Breast epithelium (tissue), 4 donors: Measurements from ENCODE around the gene NXN. TPM values are rescaled to one million over a fixed set of nuclear protein-coding genes. Genes with fewer than 3 reads are reported as not detected.

Source experiments
- DNase-seq, 2 donors: peaks; one replicate each; pipeline ENCODE4 v3.0.0-alpha.2; 2019; ENCODE audit warnings: low spot score in 2 of 2
- H3K27ac ChIP-seq, 2 donors: fragments of 200-600 bp; sonication (generic) in 1 of 2; one replicate each; pipeline ENCODE4 v1.5.1; 2016 to 2019; ENCODE audit warnings: mild to moderate bottlenecking in 1 of 2
- H3K27me3 ChIP-seq, 2 donors: fragments of 200-600 bp; sonication (generic) in 1 of 2; one replicate each; pipeline versions ENCODE4 v1.5.1 to v1.6.0; 2017 to 2019; ENCODE audit warnings: control low read depth in 1 of 2, mild to moderate bottlenecking in 1 of 2
- H3K36me3 ChIP-seq: fragments of 200-600 bp; one replicate; pipeline ENCODE4 v1.5.1; 2019
- H3K4me1 ChIP-seq, 2 donors: fragments of 200-600 bp; sonication (generic); one replicate each; pipeline ENCODE4 v1.5.1; 2016 to 2019; ENCODE audit warnings: control low read depth in 1 of 2
- H3K4me3 ChIP-seq, 3 donors: fragments of 200-600 bp; sonication (generic); 1 replicate in 2 of 3; 2 replicates in 1 of 3; pipeline ENCODE4 v1.5.1; 2016 to 2019; ENCODE audit warnings: mild to moderate bottlenecking in 3 of 3, moderate library complexity in 2 of 3
- H3K9me3 ChIP-seq, 2 donors: fragments of 200-600 bp; sonication (generic) in 1 of 2; one replicate each; pipeline ENCODE4 v1.5.1; 2016 to 2019; ENCODE audit warnings: control low read depth in 1 of 2
- POLR2A ChIP-seq: fragments of 450-650 bp; IDR thresholded peaks from one replicate; pipeline ENCODE4 v1.6.1; 2016; ENCODE audit warnings: antibody characterized with exemption, mild to moderate bottlenecking, moderate library complexity
- POLR2AphosphoS5 ChIP-seq, 3 donors: sonication (generic); formaldehyde crosslinking; IDR thresholded peaks; one replicate each; pipeline ENCODE4 v1.6.1; 2017; ENCODE audit warnings: antibody characterized with exemption in 3 of 3
- intact Hi-C: fragments of 100-400 bp; cut with DNase I; formaldehyde crosslinking; loops from one replicate; pipeline ENCODE4 v1.15.1; 2023; ENCODE audit warnings: low total_unique reads
- total RNA-seq, 3 donors: library from RNA; depleted of rRNA; stranded (reverse); fragments of >200 nt; gene quantifications; one replicate each; pipeline ENCODE4 v1.1.0, GENCODE V29; 2016
- TF ChIP-seq, protein P1 (sequence below), 3 donors: fragments of 450-650 bp; IDR thresholded peaks; one replicate each; pipeline ENCODE4 v1.5.1; 2016 to 2017; ENCODE audit warnings: antibody characterized with exemption in 3 of 3, mild to moderate bottlenecking in 3 of 3, moderate library complexity in 3 of 3

NXN gene
- total RNA-seq, 3 donors from 2014 or later = 9.3 to 14.3 (median 12.8) TPM

DNA sequence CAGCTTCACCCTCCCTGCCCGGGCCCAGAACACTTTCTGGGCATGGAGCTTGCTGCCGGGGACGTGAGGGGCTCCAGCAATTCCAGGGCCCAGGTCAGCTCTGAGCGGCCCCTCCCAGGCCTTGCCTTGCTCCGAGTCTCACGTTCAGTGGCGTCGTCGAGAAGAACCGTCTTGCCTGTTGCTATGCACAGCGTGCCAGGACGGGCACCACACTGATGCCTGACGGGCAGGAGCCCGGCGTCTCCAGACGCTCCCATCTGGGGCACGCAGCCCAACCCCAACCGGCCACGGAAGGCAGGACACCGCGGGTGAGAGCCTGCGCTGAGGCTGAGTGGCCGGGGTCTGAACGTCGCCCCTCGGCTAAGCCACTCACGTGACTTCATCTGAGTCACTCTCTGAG lies 44.5 kb upstream of the NXN start:
- intact Hi-C loops = loop anchor here (10.0 kb wide), 1 partner anchor 661 kb away; the partner anchor contains the start of gene PRPF8
- no peaks in the 10 kb centered on the region for H3K4me1 ChIP-seq

DNA sequence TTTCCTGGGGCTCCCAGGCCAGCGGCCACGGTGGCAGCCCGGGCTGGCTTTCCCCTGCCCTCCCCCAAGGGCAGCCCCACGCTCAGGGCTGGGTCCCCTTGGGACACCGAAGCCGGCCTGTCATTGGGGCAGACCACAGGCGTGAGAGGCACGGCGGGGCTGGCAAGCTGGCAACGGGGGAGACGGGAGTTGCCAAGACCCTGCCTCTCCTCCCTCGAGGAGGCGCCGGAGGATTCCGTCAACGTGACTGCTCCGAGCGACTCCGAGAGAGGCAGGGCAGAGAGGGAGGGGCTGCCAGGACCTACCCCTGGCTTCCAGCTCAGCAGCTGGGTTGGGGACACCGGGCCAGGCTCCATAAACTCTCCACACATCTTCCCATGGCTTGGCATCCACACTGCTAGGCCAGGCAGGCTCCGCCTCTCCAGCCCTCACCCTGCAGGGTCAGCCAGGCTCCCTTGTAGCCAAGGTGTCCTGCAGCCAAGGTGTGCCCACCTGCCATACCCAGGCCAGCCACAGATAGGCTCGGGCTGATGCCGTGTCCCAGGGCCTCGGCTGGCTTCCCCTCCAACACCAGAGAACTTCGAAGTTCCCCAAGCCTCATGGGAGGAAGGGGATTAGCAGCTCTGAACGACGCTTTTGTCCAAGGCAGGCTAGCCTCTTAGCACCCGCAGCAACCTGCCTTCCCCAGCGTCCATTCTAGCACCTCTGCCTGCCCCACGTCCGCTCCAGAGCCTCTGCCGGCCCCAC lies 42.9 kb upstream of the NXN start:
- no peaks in the 10 kb centered on the region for H3K27me3 ChIP-seq
- intact Hi-C loops = loop anchor here (10.0 kb wide), 1 partner anchor 662 kb away; the partner anchor contains the start of gene PRPF8
- TF ChIP-seq POLR2A (no peak), POLR2AphosphoS5 (IDR thresholded peaks at IDR 0.05) (no peak)
- TF ChIP-seq, protein P1, sequence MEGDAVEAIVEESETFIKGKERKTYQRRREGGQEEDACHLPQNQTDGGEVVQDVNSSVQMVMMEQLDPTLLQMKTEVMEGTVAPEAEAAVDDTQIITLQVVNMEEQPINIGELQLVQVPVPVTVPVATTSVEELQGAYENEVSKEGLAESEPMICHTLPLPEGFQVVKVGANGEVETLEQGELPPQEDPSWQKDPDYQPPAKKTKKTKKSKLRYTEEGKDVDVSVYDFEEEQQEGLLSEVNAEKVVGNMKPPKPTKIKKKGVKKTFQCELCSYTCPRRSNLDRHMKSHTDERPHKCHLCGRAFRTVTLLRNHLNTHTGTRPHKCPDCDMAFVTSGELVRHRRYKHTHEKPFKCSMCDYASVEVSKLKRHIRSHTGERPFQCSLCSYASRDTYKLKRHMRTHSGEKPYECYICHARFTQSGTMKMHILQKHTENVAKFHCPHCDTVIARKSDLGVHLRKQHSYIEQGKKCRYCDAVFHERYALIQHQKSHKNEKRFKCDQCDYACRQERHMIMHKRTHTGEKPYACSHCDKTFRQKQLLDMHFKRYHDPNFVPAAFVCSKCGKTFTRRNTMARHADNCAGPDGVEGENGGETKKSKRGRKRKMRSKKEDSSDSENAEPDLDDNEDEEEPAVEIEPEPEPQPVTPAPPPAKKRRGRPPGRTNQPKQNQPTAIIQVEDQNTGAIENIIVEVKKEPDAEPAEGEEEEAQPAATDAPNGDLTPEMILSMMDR (IDR thresholded peaks at IDR 0.05) = no peak
- no peak overlapping the region for H3K4me3 ChIP-seq
- no peaks in the 10 kb centered on the region for H3K4me1 ChIP-seq
- H3K36me3 ChIP-seq = no peaks in the 10 kb centered on the region
- no peak for DNase-seq
- peak overlapping the region in 1 of 2 donors; percentile 25 for H3K27ac ChIP-seq
- no peaks in the 10 kb centered on the region for H3K9me3 ChIP-seq

More for the DNA sequence above, 44.5 kb upstream of the NXN start:
- no peaks in the 10 kb centered on the region for H3K36me3 ChIP-seq
- H3K27me3 ChIP-seq = no peaks in the 10 kb centered on the region
- H3K27ac ChIP-seq = no peak overlapping the region
- DNase-seq = no peak
- H3K9me3 ChIP-seq = no peaks in the 10 kb centered on the region
- no peak overlapping the region for H3K4me3 ChIP-seq
- TF ChIP-seq POLR2A (no peak), POLR2AphosphoS5 (IDR thresholded peaks at IDR 0.05) (no peak)
- TF ChIP-seq, protein P1 (IDR thresholded peaks at IDR 0.05) = no peak

DNA sequence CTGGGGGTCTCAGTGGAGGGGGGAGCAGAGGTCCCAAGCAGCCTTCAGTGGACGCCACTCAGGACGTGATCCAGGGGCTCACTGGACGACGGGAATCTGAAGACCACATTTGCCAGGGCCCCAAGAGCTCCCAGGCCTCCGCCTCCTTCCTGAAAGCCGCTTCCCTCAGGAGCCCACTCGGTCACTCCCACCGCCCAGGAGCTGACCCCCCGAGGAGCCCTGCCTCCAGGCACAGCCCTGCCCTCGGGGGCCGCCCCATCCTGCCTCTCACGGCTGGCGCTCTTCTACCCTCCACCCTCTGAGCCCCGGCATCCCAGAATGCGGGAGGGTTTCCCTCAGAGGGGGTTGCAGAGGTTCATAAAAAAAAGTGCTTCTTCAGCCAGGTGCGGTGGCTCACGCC lies 41.6 kb upstream of the NXN start:
- Histone ChIP-seq H3K27ac (no peak overlapping the region), H3K4me3 (no peak overlapping the region), H3K4me1 (no peaks in the 10 kb centered on the region), H3K36me3 (no peaks in the 10 kb centered on the region), H3K27me3 (no peaks in the 10 kb centered on the region), H3K9me3 (no peaks in the 10 kb centered on the region)
- no peak for DNase-seq
- intact Hi-C loops = loop anchor here (10.0 kb wide), 1 partner anchor 664 kb away; the partner anchor contains the start of gene PRPF8
- TF ChIP-seq POLR2A = no peak
- no peak for TF ChIP-seq POLR2AphosphoS5 (IDR thresholded peaks at IDR 0.05)
- TF ChIP-seq, protein P1 (IDR thresholded peaks at IDR 0.05) = no peak

DNA sequence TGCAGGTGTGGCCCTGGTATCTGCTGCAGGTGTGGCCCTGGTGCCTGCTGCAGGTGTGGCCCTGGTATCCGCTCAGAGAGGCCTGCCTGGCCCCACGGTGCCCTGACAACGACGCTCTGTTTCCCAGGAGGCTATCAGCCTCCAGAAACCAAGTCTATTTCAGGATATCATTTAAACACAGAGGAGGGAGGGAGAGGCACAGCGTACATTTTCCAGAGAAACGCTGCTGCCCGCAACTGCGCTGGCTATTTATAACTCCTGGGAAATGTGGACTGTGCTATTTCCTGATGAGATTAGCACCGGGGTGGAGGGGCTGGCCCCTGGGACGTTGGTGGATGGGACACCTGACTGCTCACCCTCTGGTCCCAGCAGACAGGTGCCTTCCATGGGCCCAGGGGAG lies 39.9 kb upstream of the NXN start:
- TF ChIP-seq POLR2AphosphoS5 (IDR thresholded peaks at IDR 0.05) = no peak
- no peak for TF ChIP-seq POLR2A
- TF ChIP-seq, protein P1 (IDR thresholded peaks at IDR 0.05) = no peak
- no peak for DNase-seq
- H3K4me1 ChIP-seq = no peaks in the 10 kb centered on the region
- intact Hi-C loops = no loop called here
- no peaks in the 10 kb centered on the region for H3K9me3 ChIP-seq
- H3K36me3 ChIP-seq = no peaks in the 10 kb centered on the region
- H3K27ac ChIP-seq = peak overlapping the region in 1 of 2 donors; percentile 2
- no peak overlapping the region for H3K4me3 ChIP-seq
- no peaks in the 10 kb centered on the region for H3K27me3 ChIP-seq

DNA sequence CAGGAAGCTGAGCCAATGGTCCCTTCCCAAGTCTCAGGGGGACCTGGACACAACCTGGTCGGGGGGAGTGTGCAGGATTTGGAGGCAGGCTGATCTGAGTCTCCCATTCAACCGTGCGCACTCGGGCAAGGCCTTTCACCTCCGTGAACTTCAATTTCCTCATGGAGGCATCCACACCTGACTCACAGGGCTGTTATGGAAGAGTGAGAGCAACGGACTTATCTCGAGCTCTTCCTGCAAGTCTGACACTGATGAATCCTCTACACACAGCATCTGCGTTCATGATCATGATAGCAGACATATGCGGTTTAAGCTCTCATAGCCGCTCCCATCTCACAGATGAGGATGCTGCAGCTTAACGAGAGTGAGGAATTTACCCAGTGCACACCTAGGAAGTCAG lies 39.0 kb upstream of the NXN start:
- no peak overlapping the region for H3K4me3 ChIP-seq
- no peak for DNase-seq
- no peak overlapping the region for H3K27ac ChIP-seq
- no peaks in the 10 kb centered on the region for H3K4me1 ChIP-seq
- intact Hi-C loops = no loop called here
- no peaks in the 10 kb centered on the region for H3K36me3 ChIP-seq
- no peak for TF ChIP-seq POLR2AphosphoS5 (IDR thresholded peaks at IDR 0.05)
- no peak for TF ChIP-seq POLR2A
- TF ChIP-seq, protein P1 (IDR thresholded peaks at IDR 0.05) = no peak
- no peaks in the 10 kb centered on the region for H3K27me3 ChIP-seq
- H3K9me3 ChIP-seq = no peaks in the 10 kb centered on the region
